ENCODE results near the gene PMFBP1.

DNA sequence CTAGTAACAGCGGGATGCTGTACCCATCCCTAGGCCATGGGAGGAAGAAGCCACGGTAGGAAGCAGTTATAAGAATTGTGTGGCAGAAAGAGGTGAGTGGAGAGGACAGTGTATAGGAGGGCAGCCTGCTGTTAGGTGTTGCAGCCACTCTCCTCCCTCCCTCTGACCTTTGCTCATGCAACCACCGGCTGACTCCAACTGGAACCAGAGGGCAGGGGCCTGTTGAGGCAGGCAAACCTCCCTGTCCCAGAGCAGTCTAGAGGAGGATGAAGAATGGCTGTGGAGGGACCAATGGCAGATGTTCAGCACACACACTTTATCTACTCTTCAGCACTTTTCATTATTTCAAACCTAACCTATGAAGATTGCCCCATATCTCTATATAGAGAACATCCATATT, 80.7 kb downstream of the PMFBP1 start:
- TF ChIP-seq POLR2A (IDR thresholded peaks at IDR 0.05; ENCODE audit: low read depth, low read length) = no peak
- TF ChIP-seq POLR2AphosphoS5 (IDR thresholded peaks at IDR 0.05; ENCODE audit: low read depth, low read length) = no peak
- no peak for TF ChIP-seq TAF1 (IDR thresholded peaks at IDR 0.05; ENCODE audit: borderline replicate concordance, low read depth, low read length)
